ENCODE results near the gene IFI27L1. TPM values are rescaled to one million over a fixed set of nuclear protein-coding genes. Genes with fewer than 3 reads are reported as not detected.

IFI27L1 gene
- total and polyA plus RNA-seq, 2 donors (not counting 3 experiments of a cell fraction or from before 2014, with no cell fraction given): 31.1 to 38.1 TPM

GRCh38 chr14:94112513-94113063, 31.5 kb downstream of the IFI27L1 start:
- no TSS peak for BruUV-seq (replicated peaks)
- dilution Hi-C loops (cut with MboI; ENCODE audit: extremely low pct_ligation_motif_present, low sequenced_read_pairs): no loop called here
- CTCF ChIA-PET: interaction anchor here (2.0 to 6.1 kb wide), 2 partner anchors 18 to 24 kb away, joined by 8 to 67 read pairs; partner anchors contain the start of gene IFI27L2

More at GRCh38 chr14:94112513-94113063, 31.5 kb downstream of the IFI27L1 start:
- no peaks in the 10 kb centered on the region for H3K9me1 ChIP-seq (replicated peaks; ENCODE audit: control insufficient read depth, extremely low read depth, insufficient read depth, low read length)
- POLR2A ChIA-PET: no interaction called here
- H2AFZ ChIP-seq (ENCODE audit: low read depth, low read length): no peak overlapping the region
- H3K36me3 ChIP-seq (ENCODE audit: control insufficient read depth in 2 of 2, extremely low read depth in 1 of 2, insufficient read depth in 2 of 2, low read length in 2 of 2): no peaks in the 10 kb centered on the region
- no peak overlapping the region for H3K9ac ChIP-seq (replicated peaks; ENCODE audit: extremely low read depth, insufficient read depth, low read length)
- no peak overlapping the region for H3K27ac ChIP-seq (ENCODE audit: insufficient read depth, low read depth, low read length)
- intact Hi-C loops (cut with micrococcal nuclease): loop anchor here (10.0 kb wide), 1 partner anchor 1058 kb away; no protein-coding TSS in a partner anchor
- TF ChIP-seq GATA2 (IDR thresholded peaks at IDR 0.05; ENCODE audit: insufficient read depth, insufficient read length, low read depth, low read length) (no peak), JUN (IDR thresholded peaks at IDR 0.05; ENCODE audit: borderline replicate concordance, insufficient read depth, insufficient read length, low read depth) (no peak), CTCF (IDR thresholded peaks at IDR 0.05; ENCODE audit: extremely low read depth in 1 of 2, insufficient read depth in 1 of 2, low read depth in 1 of 2, low read length in 2 of 2) (no peak), MAX (IDR thresholded peaks at IDR 0.05; ENCODE audit: insufficient read depth, insufficient read length) (no peak), POLR2A (IDR thresholded peaks at IDR 0.05; ENCODE audit: low read depth, low read length) (no peak)
- H4K20me1 ChIP-seq (replicated peaks; ENCODE audit: control insufficient read depth, extremely low read depth, insufficient read depth, low read length): no peaks in the 10 kb centered on the region
- H3K79me2 ChIP-seq (ENCODE audit: control insufficient read depth, insufficient read depth, low read length): no peaks in the 10 kb centered on the region
- peaks cover 19% of the 10 kb centered on the region for H3K4me1 ChIP-seq (ENCODE audit: control insufficient read depth, extremely low read depth, insufficient read depth, low read length)
- no peaks in the 10 kb centered on the region for H3K9me3 ChIP-seq (replicated peaks; ENCODE audit: control insufficient read depth, insufficient read depth, low read length)
- H3K27me3 ChIP-seq (ENCODE audit: control insufficient read depth in 2 of 2, insufficient read depth in 2 of 2, low read length in 2 of 2): no peaks in the 10 kb centered on the region
- FAIRE-seq (no peak), DNase-seq (ENCODE audit: low read depth, low spot score) (no peak)
- no peak overlapping the region for H3K4me2 ChIP-seq (ENCODE audit: insufficient read depth, low read length)
- no peak overlapping the region for H3K4me3 ChIP-seq (replicated peaks in 1 of 3; ENCODE audit: insufficient read depth in 1 of 3, low read depth in 1 of 3, low read length in 3 of 3)

Data from endothelial cell of umbilical vein (primary cell).